Measurements from ENCODE around the gene TMTC2.

GRCh38 chr12:82804601-82805000 is 117.9 kb downstream of the TMTC2 start:
- TF ChIP-seq CTCF (IDR thresholded peaks at IDR 0.05) (no peak), POLR2A (IDR thresholded peaks at IDR 0.05) (no peak)

All from adrenal gland (tissue), 5 donors.